Ovary (tissue), 9 donors: ENCODE results near the gene CCL8. TPM values are rescaled to one million over a fixed set of nuclear protein-coding genes. Genes with fewer than 3 reads are reported as not detected.

Experiments used
- DNase-seq, 5 donors: peaks; one replicate each; pipeline ENCODE4 v3.0.0-alpha.2; 2019 to 2020
- H3K27ac ChIP-seq, 2 donors: fragments of 200-600 bp; one replicate each; pipeline versions ENCODE4 v1.5.1 to v1.8.0; 2019 to 2022
- H3K27me3 ChIP-seq: fragments of 200-600 bp; one replicate; pipeline ENCODE4 v1.8.0; 2022
- H3K36me3 ChIP-seq: fragments of 200-600 bp; sonication (generic); one replicate; pipeline ENCODE4 v1.5.1; 2019
- H3K4me1 ChIP-seq: one replicate; pipeline ENCODE4 v1.8.1; 2013; ENCODE audit warnings: mild to moderate bottlenecking, moderate library complexity; ENCODE audit not compliant: insufficient read depth
- H3K4me3 ChIP-seq: fragments of 200-600 bp; sonication (generic); one replicate; pipeline ENCODE4 v1.5.1; 2017
- H3K9me3 ChIP-seq, 2 donors: fragments of 200-600 bp in 1 of 2; sonication (generic) in 1 of 2; one replicate each; pipeline versions ENCODE4 v1.5.1 to v1.8.1; 2013 to 2019; ENCODE audit warnings: mild to moderate bottlenecking in 1 of 2, moderate library complexity in 1 of 2
- EP300 ChIP-seq: sonication (generic); formaldehyde crosslinking; IDR thresholded peaks from one replicate; pipeline ENCODE4 v1.6.1; 2017; ENCODE audit warnings: antibody characterized with exemption
- POLR2A ChIP-seq: fragments of 450-650 bp; IDR thresholded peaks from one replicate; pipeline ENCODE4 v1.6.1; 2017; ENCODE audit warnings: antibody characterized with exemption, mild to moderate bottlenecking, moderate library complexity
- WGBS, 3 donors: extraction: QIAGEN DNeasy Blood & Tissue Kit in 1 of 3; methylation state at CpG; one replicate each; pipeline versions ENCODE4 v1.1.5 to v1.1.7; 2013 to 2017; 5-methylcytosine and 5-hydroxymethylcytosine counted together
- intact Hi-C, 4 donors: fragments of 100-400 bp; cut with DNase I; formaldehyde crosslinking; loops; one replicate each; pipeline versions ENCODE4 v1.11.0 to v1.15.1; 2022 to 2023
- polyA plus RNA-seq, 2 donors: library from polyadenylated mRNA; stranded (reverse); fragments of 200-250 nt in 1 of 2; fragments of 350-450 nt in 1 of 2; fragmentation: Illumina TruSeq in 1 of 2; extraction: RNeasy Lipid Tissue Mini Kit (QIAGEN cat#74804) in 1 of 2; gene quantifications; one replicate each; pipeline ENCODE4 v1.2.3, GENCODE V29; 2013 to 2014
- total RNA-seq, 7 donors: library from RNA; depleted of rRNA in 2 of 7; stranded (reverse); fragments of >200 nt in 2 of 7; fragmentation: NEBNext Ultra II Directional in 3 of 7; extraction: Animal tissue kit (Norgen Biotek cat#: 25700) in 3 of 7; gene quantifications; one replicate each; pipeline versions ENCODE4 v1.1.0 to v1.2.4, GENCODE V29; 2016 to 2023
- TF ChIP-seq, protein P1 (sequence below), 3 donors: fragments of 450-650 bp in 2 of 3; fragments of 200-600 bp in 1 of 3; IDR thresholded peaks; one replicate each; pipeline versions ENCODE4 v1.5.1 to v1.8.0; 2016 to 2022; ENCODE audit warnings: antibody characterized with exemption in 3 of 3, mild to moderate bottlenecking in 1 of 3
- donor health status: DM: no; HTN: no; CAD: no; lungs with moderate emphysema.
- donor health status: DM: no; HTN: no; CAD: no.
- donor health status: Bipolar disorder and iron deficiency.
- donor health status: DM: yes; HTN: yes; CAD: no.
- donor health status: DM: no; HTN: no; CAD: no.
- donor health status: DM: yes; HTN: yes; CAD: no.

Gene CCL8
- total and polyA plus RNA-seq, 9 donors: 0.15 to 3.7 (median 0.48) TPM; not detected in 2

DNA sequence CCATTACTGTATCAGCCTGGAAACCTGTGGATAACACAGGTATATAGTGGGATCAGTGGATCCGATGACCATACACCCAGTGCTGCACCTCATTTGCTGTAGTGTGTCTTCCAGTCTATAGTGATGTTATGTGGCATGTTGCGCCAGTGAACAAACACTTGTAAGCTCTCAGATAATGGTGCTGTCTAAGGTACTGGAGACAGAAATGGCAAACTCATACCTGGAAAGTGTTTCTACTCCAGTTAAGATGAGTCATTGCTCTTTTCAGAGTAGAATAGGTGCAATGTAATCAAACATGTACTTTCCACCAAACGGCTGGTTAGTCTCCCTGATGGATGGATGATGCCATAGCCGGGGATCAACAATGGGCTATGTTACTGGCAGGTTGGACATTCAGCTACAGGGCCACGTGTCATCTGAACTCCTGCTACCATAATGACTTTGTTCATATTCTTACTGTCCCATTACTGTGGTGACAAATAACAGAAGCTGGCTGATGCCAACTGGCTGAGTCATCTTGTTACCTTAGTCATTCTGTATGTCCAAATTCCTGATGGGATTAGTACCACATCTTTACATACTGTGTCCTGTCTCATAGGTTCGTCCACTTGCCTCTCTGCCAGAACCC, 27.4 kb upstream of the CCL8 start:
- WGBS, 3 donors: 82 to 95% (median 86%) methylated on average over 6 of the region's 6 CpGs
- intact Hi-C loops: no loop called here
- Histone ChIP-seq H3K4me3 (no peak overlapping the region), H3K36me3 (no peaks in the 10 kb centered on the region), H3K4me1 (no peaks in the 10 kb centered on the region), H3K27ac (no peak overlapping the region), H3K9me3 (no peaks in the 10 kb centered on the region), H3K27me3 (no peaks in the 10 kb centered on the region)
- DNase-seq: no peak
- no peak for TF ChIP-seq POLR2A
- TF ChIP-seq, protein P1, sequence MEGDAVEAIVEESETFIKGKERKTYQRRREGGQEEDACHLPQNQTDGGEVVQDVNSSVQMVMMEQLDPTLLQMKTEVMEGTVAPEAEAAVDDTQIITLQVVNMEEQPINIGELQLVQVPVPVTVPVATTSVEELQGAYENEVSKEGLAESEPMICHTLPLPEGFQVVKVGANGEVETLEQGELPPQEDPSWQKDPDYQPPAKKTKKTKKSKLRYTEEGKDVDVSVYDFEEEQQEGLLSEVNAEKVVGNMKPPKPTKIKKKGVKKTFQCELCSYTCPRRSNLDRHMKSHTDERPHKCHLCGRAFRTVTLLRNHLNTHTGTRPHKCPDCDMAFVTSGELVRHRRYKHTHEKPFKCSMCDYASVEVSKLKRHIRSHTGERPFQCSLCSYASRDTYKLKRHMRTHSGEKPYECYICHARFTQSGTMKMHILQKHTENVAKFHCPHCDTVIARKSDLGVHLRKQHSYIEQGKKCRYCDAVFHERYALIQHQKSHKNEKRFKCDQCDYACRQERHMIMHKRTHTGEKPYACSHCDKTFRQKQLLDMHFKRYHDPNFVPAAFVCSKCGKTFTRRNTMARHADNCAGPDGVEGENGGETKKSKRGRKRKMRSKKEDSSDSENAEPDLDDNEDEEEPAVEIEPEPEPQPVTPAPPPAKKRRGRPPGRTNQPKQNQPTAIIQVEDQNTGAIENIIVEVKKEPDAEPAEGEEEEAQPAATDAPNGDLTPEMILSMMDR (IDR thresholded peaks at IDR 0.05): no peak
- TF ChIP-seq EP300: no peak

GRCh38 chr17:34299027-34299426, 20.2 kb upstream of the CCL8 start:
- Histone ChIP-seq H3K4me1 (no peaks in the 10 kb centered on the region), H3K36me3 (no peaks in the 10 kb centered on the region), H3K27ac (no peak overlapping the region), H3K4me3 (no peak overlapping the region), H3K27me3 (no peaks in the 10 kb centered on the region), H3K9me3 (no peaks in the 10 kb centered on the region)
- DNase-seq: no peak
- TF ChIP-seq POLR2A (no peak), EP300 (no peak)
- TF ChIP-seq, protein P1 (IDR thresholded peaks at IDR 0.05): no peak
- intact Hi-C loops: no loop called here
- WGBS, 3 donors: 92 to 97% (median 93%) methylated on average over 2 of the region's 2 CpGs

- H3K27me3 ChIP-seq: no peaks in the 10 kb centered on the region
- no peak overlapping the region for H3K4me3 ChIP-seq
- H3K9me3 ChIP-seq: no peaks in the 10 kb centered on the region
- H3K27ac ChIP-seq: no peak overlapping the region
- intact Hi-C loops: loop anchor here in 1 of 4 donors (10.0 kb wide), 1 partner anchor 95 kb away; no protein-coding TSS in a partner anchor
- no peaks in the 10 kb centered on the region for H3K4me1 ChIP-seq
- no peak for DNase-seq
- no peaks in the 10 kb centered on the region for H3K36me3 ChIP-seq
- WGBS, 3 donors: 44 to 59% (median 56%) methylated on average over 3 of the region's 3 CpGs
- no peak for TF ChIP-seq POLR2A
- TF ChIP-seq EP300: no peak
- TF ChIP-seq, protein P1 (IDR thresholded peaks at IDR 0.05): no peak
These were observed 19.2 kb upstream of the CCL8 start for GRCh38 chr17:34299956-34300577.

DNA sequence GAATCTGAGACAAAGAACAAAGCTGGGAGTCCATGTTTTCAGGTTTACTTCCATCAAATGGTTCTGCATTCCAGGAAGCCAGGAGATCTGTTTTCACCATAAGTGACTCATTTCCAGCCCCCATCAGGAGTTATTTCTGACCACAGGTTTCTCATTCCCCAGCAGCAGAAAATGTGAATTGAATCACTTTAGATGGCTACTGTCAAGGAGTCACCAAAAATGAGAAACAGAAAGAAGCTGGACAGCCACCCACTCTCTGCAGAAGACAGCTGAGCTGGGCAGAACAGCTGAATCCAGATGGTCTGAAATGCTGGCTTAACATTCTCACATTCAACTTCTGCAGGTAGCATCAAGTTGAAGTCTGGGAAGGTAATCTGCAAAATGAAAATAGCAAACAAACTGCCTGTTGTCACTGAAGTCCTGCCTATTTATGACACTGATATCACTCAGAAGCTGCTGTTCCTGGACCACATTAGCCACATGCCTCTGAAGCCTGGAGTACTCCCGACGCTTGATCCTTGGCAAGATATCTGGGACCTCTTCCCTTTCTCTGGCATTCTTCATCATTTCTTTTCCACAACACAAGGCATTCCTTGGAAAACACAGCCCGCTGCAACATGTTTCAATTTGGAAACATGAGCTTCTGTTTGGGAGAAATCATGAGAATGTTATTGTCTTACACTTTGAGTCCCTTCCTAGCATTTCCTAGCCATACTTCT, 18.4 kb upstream of the CCL8 start:
- intact Hi-C loops: loop anchor here in 1 of 4 donors (10.0 kb wide), 1 partner anchor 96 kb away; no protein-coding TSS in a partner anchor
- Histone ChIP-seq H3K27me3 (no peaks in the 10 kb centered on the region), H3K9me3 (no peaks in the 10 kb centered on the region), H3K4me3 (no peak overlapping the region), H3K36me3 (no peaks in the 10 kb centered on the region), H3K4me1 (no peaks in the 10 kb centered on the region), H3K27ac (no peak overlapping the region)
- TF ChIP-seq, protein P1 (IDR thresholded peaks at IDR 0.05): no peak
- no peak for TF ChIP-seq POLR2A
- TF ChIP-seq EP300: no peak
- DNase-seq: no peak
- 13 to 21% (median 17%) methylated on average over 3 of the region's 3 CpGs for WGBS, 3 donors
